PC-9 (cell line): ENCODE results near the gene NCAPG. TPM values are rescaled to one million over a fixed set of nuclear protein-coding genes. Genes with fewer than 3 reads are reported as not detected.

Experiments
- BruUV-seq: library from RNA; stranded (reverse); fragments of 400-500 nt; replicated peaks from 2 replicates; lab custom pipeline; 2021; lab: Mats Ljungman, UMichigan
- CTCF ChIA-PET: fragments of 300-600 bp; sonication (Branson Sonifier 250); formaldehyde crosslinking; loops from one replicate; lab custom pipeline; 2022; ENCODE audit warnings: antibody characterized with exemption; lab: Charles Lee
- POLR2A ChIA-PET: fragments of 300-600 bp; sonication (Branson Sonifier 250); formaldehyde crosslinking; loops from one replicate; lab custom pipeline; 2022; ENCODE audit warnings: antibody characterized with exemption; ENCODE audit not compliant: unreplicated experiment; lab: Charles Lee
- DNase-seq, 2 experiments: peaks; one replicate each; pipeline versions ENCODE4 v3.0.0 to v3.0.0-alpha.2; 2015 to 2022; ENCODE audit warnings: mixed read lengths in 1 of 2
- H2AFZ ChIP-seq: fragments of 200-600 bp; sonication (generic); 2 replicates; pipeline ENCODE4 v1.8.1; 2017; ENCODE audit warnings: antibody characterized with exemption
- H3F3A ChIP-seq: fragments of 200-600 bp; sonication (generic); 2 replicates; pipeline ENCODE4 v1.8.1; 2017; ENCODE audit warnings: antibody characterized with exemption, mild to moderate bottlenecking, low read depth; ENCODE audit not compliant: insufficient read depth
- H3K27ac ChIP-seq: fragments of 200-600 bp; sonication (generic); 2 replicates; pipeline ENCODE4 v1.6.1; 2016; ENCODE audit warnings: mixed run types
- H3K27me3 ChIP-seq: fragments of 200-600 bp; sonication (generic); 2 replicates; pipeline ENCODE4 v1.6.1; 2016; ENCODE audit warnings: low read depth, mixed run types; ENCODE audit not compliant: insufficient read depth
- H3K36me3 ChIP-seq: fragments of 200-600 bp; sonication (generic); 2 replicates; pipeline ENCODE4 v1.6.1; 2016; ENCODE audit warnings: low read depth, mixed run types
- H3K4me1 ChIP-seq: fragments of 200-600 bp; sonication (generic); replicated peaks from 2 replicates; pipeline ENCODE4 v1.6.1; 2016; ENCODE audit warnings: mixed run types; ENCODE audit not compliant: insufficient read depth
- H3K4me2 ChIP-seq: fragments of 200-600 bp; sonication (generic); 2 replicates; pipeline ENCODE4 v1.6.1; 2017; ENCODE audit warnings: mixed run types
- H3K4me3 ChIP-seq: fragments of 200-600 bp; sonication (generic); 2 replicates; pipeline ENCODE4 v1.6.1; 2016; ENCODE audit warnings: mixed run types
- H3K79me2 ChIP-seq: fragments of 200-600 bp; sonication (generic); 2 replicates; pipeline ENCODE4 v1.6.1; 2017; ENCODE audit warnings: low read depth, mixed run types
- H3K9me2 ChIP-seq: fragments of 200-600 bp; sonication (generic); 2 replicates; pipeline ENCODE4 v1.8.1; 2017; ENCODE audit warnings: mild to moderate bottlenecking; ENCODE audit not compliant: insufficient read depth
- H3K9me3 ChIP-seq: fragments of 200-600 bp; sonication (generic); 2 replicates; pipeline ENCODE4 v1.8.1; 2016; ENCODE audit warnings: low read depth; ENCODE audit not compliant: insufficient read depth
- H4K20me1 ChIP-seq: fragments of 200-600 bp; sonication (generic); 2 replicates; pipeline ENCODE4 v1.8.1; 2017; ENCODE audit not compliant: insufficient read depth
- EZH2 ChIP-seq: fragments of 200-600 bp; sonication (generic); IDR thresholded peaks from 2 replicates; pipeline ENCODE4 v1.8.0; 2017; ENCODE audit warnings: antibody characterized with exemption, low read depth
- intact Hi-C: fragments of 100-400 bp; cut with micrococcal nuclease; formaldehyde crosslinking; loops from one replicate; pipeline ENCODE4 v1.10.0; 2022; ENCODE audit not compliant: unreplicated experiment
- total RNA-seq: library from RNA; stranded (reverse); gene quantifications from 2 replicates; pipeline ENCODE4 v1.2.3, GENCODE V29; 2021
- TF ChIP-seq, protein P1 (sequence below): fragments of 200-600 bp; sonication (generic); conservative IDR thresholded peaks from 2 replicates; pipeline ENCODE4 v1.6.1; 2017; ENCODE audit warnings: mixed run types, antibody characterized with exemption, mild to moderate bottlenecking, moderate library complexity

NCAPG gene
- total RNA-seq, 1 experiment from 2014 or later: 53.7 TPM

DNA sequence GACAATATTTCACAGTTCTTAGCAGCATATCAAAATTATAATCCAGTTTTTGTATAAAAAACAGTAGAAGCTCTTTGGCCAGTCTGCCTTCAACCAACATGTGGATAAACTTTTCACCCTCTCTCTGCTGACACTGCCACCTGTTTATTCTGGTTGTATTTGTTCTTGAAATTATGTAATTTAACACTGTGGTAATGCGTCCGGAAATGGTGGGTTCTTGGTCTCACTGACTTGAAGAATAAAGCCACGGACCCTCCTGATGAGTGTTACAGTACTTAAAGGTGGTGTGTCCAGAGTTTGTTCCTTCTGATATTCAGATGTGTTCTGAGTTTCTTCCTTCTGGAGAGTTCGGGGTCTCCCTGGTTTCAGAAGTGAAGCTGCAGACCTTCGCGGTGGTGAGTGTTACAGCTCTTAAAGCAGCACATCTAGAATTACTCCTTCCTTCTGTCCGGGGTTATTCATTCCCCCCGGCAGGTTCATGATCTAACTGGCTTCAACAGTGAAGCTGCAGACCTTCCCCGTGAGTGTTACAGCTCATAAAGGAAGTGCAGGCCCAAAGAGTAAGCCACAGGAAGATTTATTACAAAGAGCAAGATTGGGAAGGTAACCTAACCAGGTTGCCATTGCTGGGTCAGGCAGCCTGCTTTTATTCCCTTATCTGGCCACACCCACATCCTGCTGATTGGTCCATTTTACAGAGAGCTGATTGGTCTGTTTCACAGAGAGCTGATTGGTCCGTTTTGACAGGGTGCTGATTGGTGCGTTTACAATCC is 45.1 kb upstream of the NCAPG start:
- Histone ChIP-seq H3K4me2 (no peak overlapping the region), H3K4me1 (no peaks in the 10 kb centered on the region), H3F3A (no peaks in the 10 kb centered on the region), H3K36me3 (no peaks in the 10 kb centered on the region), H2AFZ (no peak overlapping the region), H3K27me3 (no peaks in the 10 kb centered on the region), H3K27ac (no peak overlapping the region), H3K9me2 (no peaks in the 10 kb centered on the region), H3K9me3 (no peaks in the 10 kb centered on the region), H4K20me1 (no peaks in the 10 kb centered on the region), H3K4me3 (no peak overlapping the region), H3K79me2 (no peaks in the 10 kb centered on the region)
- BruUV-seq: no TSS peak
- TF ChIP-seq, protein P1, sequence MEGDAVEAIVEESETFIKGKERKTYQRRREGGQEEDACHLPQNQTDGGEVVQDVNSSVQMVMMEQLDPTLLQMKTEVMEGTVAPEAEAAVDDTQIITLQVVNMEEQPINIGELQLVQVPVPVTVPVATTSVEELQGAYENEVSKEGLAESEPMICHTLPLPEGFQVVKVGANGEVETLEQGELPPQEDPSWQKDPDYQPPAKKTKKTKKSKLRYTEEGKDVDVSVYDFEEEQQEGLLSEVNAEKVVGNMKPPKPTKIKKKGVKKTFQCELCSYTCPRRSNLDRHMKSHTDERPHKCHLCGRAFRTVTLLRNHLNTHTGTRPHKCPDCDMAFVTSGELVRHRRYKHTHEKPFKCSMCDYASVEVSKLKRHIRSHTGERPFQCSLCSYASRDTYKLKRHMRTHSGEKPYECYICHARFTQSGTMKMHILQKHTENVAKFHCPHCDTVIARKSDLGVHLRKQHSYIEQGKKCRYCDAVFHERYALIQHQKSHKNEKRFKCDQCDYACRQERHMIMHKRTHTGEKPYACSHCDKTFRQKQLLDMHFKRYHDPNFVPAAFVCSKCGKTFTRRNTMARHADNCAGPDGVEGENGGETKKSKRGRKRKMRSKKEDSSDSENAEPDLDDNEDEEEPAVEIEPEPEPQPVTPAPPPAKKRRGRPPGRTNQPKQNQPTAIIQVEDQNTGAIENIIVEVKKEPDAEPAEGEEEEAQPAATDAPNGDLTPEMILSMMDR: no peak
- TF ChIP-seq EZH2: no peak
- intact Hi-C loops: no loop called here
- no peak for DNase-seq
- CTCF ChIA-PET: no interaction called here
- POLR2A ChIA-PET: no interaction called here

GRCh38 chr4:17766826-17767458 is 43.8 kb upstream of the NCAPG start:
- Histone ChIP-seq H3K79me2 (no peaks in the 10 kb centered on the region), H3K27ac (no peak overlapping the region), H3K4me2 (no peak overlapping the region), H3F3A (no peaks in the 10 kb centered on the region), H4K20me1 (no peaks in the 10 kb centered on the region), H3K27me3 (no peaks in the 10 kb centered on the region), H3K4me3 (no peak overlapping the region), H3K9me2 (no peaks in the 10 kb centered on the region), H3K36me3 (no peaks in the 10 kb centered on the region), H3K4me1 (no peaks in the 10 kb centered on the region), H3K9me3 (no peaks in the 10 kb centered on the region), H2AFZ (no peak overlapping the region)
- DNase-seq: no peak
- ChIA-PET CTCF (no interaction called here), POLR2A (no interaction called here)
- no peak for TF ChIP-seq EZH2
- TF ChIP-seq, protein P1: no peak
- intact Hi-C loops: no loop called here
- BruUV-seq: no TSS peak

GRCh38 chr4:17769406-17770174 is 41.2 kb upstream of the NCAPG start:
- CTCF ChIA-PET: no interaction called here

More at GRCh38 chr4:17769406-17770174, 41.2 kb upstream of the NCAPG start:
- Histone ChIP-seq H3K9me2 (no peaks in the 10 kb centered on the region), H3K4me2 (no peak overlapping the region), H2AFZ (no peak overlapping the region), H3K27ac (no peak overlapping the region), H3K36me3 (no peaks in the 10 kb centered on the region), H3F3A (no peaks in the 10 kb centered on the region), H3K79me2 (no peaks in the 10 kb centered on the region), H4K20me1 (no peaks in the 10 kb centered on the region), H3K4me1 (no peaks in the 10 kb centered on the region), H3K27me3 (no peaks in the 10 kb centered on the region), H3K9me3 (no peaks in the 10 kb centered on the region), H3K4me3 (no peak overlapping the region)
- intact Hi-C loops: no loop called here
- TF ChIP-seq, protein P1: no peak
- no peak for TF ChIP-seq EZH2
- no peak for DNase-seq
- POLR2A ChIA-PET: no interaction called here
- no TSS peak for BruUV-seq
